GM12878 (cell line): ENCODE results near the gene FOXP1. TPM values are rescaled to one million over a fixed set of nuclear protein-coding genes. Genes with fewer than 3 reads are reported as not detected.

Experiments
- ATAC-seq: fragments of 200-7000 bp; cut with Tn5 transposase; 3 replicates; pipeline ENCODE4 v1.9.1; 2020; ENCODE audit warnings: mild to moderate bottlenecking, moderate library complexity
- BruUV-seq: library from RNA; stranded (reverse); fragments of 400-500 nt; replicated peaks from 2 replicates; lab custom pipeline; 2021; lab: Mats Ljungman, UMichigan
- CTCF ChIA-PET: fragments of 300-600 bp; sonication (Branson Sonifier 250); formaldehyde crosslinking; extraction: SDS; loops from one replicate; lab custom pipeline; 2021; ENCODE audit warnings: inconsistent platforms; lab: Yijun Ruan, JAX
- POLR2A ChIA-PET: fragments of 350-600 bp; formaldehyde crosslinking; extraction: SDS; loops from one replicate; lab custom pipeline; 2021; ENCODE audit warnings: inconsistent platforms; lab: Charles Lee
- RAD21 ChIA-PET: fragments of 300-600 bp; sonication (Branson Sonifier 250); formaldehyde crosslinking; loops from one replicate; lab custom pipeline; 2023; ENCODE audit warnings: antibody characterized with exemption; ENCODE audit not compliant: unreplicated experiment; lab: Charles Lee
- SMC1A ChIA-PET: fragments of 300-600 bp; sonication (Branson Sonifier 250); formaldehyde crosslinking; loops from one replicate; lab custom pipeline; 2023; ENCODE audit not compliant: unreplicated experiment, uncharacterized antibody; lab: Charles Lee
- DNase-seq: peaks from one replicate; pipeline ENCODE4 v3.0.0-alpha.2; 2011; ENCODE audit warnings: low read depth, low spot score
- FAIRE-seq: peaks from 3 replicates; lab custom pipeline; 2011; peaks lifted over from hg19 to GRCh38; lab: Jason Lieb, UNC
- H2AFZ ChIP-seq: 2 replicates; pipeline ENCODE4 v1.6.0; 2011; ENCODE audit warnings: low read depth, low read length, control low read depth; ENCODE audit not compliant: control insufficient read depth
- H3K27ac ChIP-seq: 2 replicates; pipeline ENCODE4 v1.5.1; 2011; ENCODE audit warnings: control low read depth; ENCODE audit not compliant: control insufficient read depth, insufficient read depth
- H3K27me3 ChIP-seq, 2 experiments: replicated peaks in 1 of 2; 2 replicates each; pipeline versions ENCODE4 v1.6.0 to v1.6.1; 2011; ENCODE audit warnings: low read length in 1 of 2; ENCODE audit not compliant: control insufficient read depth in 2 of 2, insufficient read depth in 2 of 2
- H3K36me3 ChIP-seq, 2 experiments: 2 replicates each; pipeline ENCODE4 v1.5.1; 2011; ENCODE audit warnings: low read length in 1 of 2; ENCODE audit not compliant: control insufficient read depth in 2 of 2, insufficient read depth in 2 of 2
- H3K4me1 ChIP-seq: 2 replicates; pipeline ENCODE4 v1.6.1; 2011; ENCODE audit warnings: mild to moderate bottlenecking, low read length, moderate library complexity, mixed read lengths; ENCODE audit not compliant: control insufficient read depth, insufficient read depth
- H3K4me2 ChIP-seq: 2 replicates; pipeline ENCODE4 v1.6.0; 2011; ENCODE audit warnings: control low read depth; ENCODE audit not compliant: control insufficient read depth, insufficient read depth
- H3K4me3 ChIP-seq: fragments of 200-600 bp; sonication (generic); 2 replicates; pipeline ENCODE4 v1.5.1; 2016
- H3K79me2 ChIP-seq: 2 replicates; pipeline ENCODE4 v1.6.0; 2011; ENCODE audit warnings: low read length; ENCODE audit not compliant: control insufficient read depth, insufficient read depth
- H3K9ac ChIP-seq: 2 replicates; pipeline ENCODE4 v1.8.0; 2011; ENCODE audit warnings: low read length, control low read depth, mixed read lengths; ENCODE audit not compliant: control insufficient read depth, insufficient read depth
- H3K9me3 ChIP-seq: replicated peaks from 3 replicates; pipeline ENCODE4 v1.5.1; 2011; ENCODE audit warnings: mild to moderate bottlenecking, low read length; ENCODE audit not compliant: control insufficient read depth, insufficient read depth
- H4K20me1 ChIP-seq: 2 replicates; pipeline ENCODE4 v1.6.0; 2011; ENCODE audit not compliant: control insufficient read depth, insufficient read depth
- BCL11A ChIP-seq: IDR thresholded peaks from 2 replicates; pipeline ENCODE4 v1.6.1; 2011; ENCODE audit warnings: low read depth, low read length
- CBFB ChIP-seq: IDR thresholded peaks from 2 replicates; pipeline ENCODE4 v1.6.1; 2016; ENCODE audit warnings: antibody characterized with exemption, low read depth
- CHD2 ChIP-seq: IDR thresholded peaks from 2 replicates; pipeline ENCODE4 v1.6.1; 2011; ENCODE audit warnings: low read depth, low read length, improper control_type of control experiment, borderline replicate concordance
- CHD4 ChIP-seq: fragments of 200-600 bp; sonication (generic); IDR thresholded peaks from 2 replicates; pipeline ENCODE4 v1.6.1; 2016; ENCODE audit warnings: mild to moderate bottlenecking
- EP300 ChIP-seq, 2 experiments: fragments of 150-350 bp in 1 of 2; IDR thresholded peaks; 2 replicates each; pipeline ENCODE4 v1.6.1; 2011 to 2012; ENCODE audit warnings: low read depth in 2 of 2, low read length in 2 of 2, borderline replicate concordance in 1 of 2, improper control_type of control experiment in 1 of 2, inconsistent platforms in 1 of 2; ENCODE audit not compliant: control insufficient read depth in 1 of 2
- HCFC1 ChIP-seq: fragments of 150-350 bp; IDR thresholded peaks from 2 replicates; pipeline ENCODE4 v1.6.1; 2014; ENCODE audit warnings: low read length
- IKZF2 ChIP-seq, 2 experiments: fragments of 450-650 bp; IDR thresholded peaks; 2 replicates each; pipeline ENCODE4 v1.6.1; 2017; ENCODE audit warnings: mild to moderate bottlenecking in 2 of 2, moderate library complexity in 2 of 2
- KDM1A ChIP-seq: fragments of 200-600 bp; sonication (generic); IDR thresholded peaks from 2 replicates; pipeline ENCODE4 v1.6.1; 2016; ENCODE audit warnings: borderline replicate concordance
- MYB ChIP-seq: fragments of 150-350 bp; IDR thresholded peaks from 2 replicates; pipeline ENCODE4 v1.6.1; 2014; ENCODE audit warnings: mild to moderate bottlenecking, low read depth, low read length, borderline replicate concordance
- NFIC ChIP-seq: IDR thresholded peaks from 2 replicates; pipeline ENCODE4 v1.6.1; 2012; ENCODE audit warnings: low read depth, mild to moderate bottlenecking, inconsistent platforms, low read length, moderate library complexity
- NR2C2 ChIP-seq: IDR thresholded peaks from 2 replicates; pipeline ENCODE4 v1.6.1; 2011; ENCODE audit warnings: borderline replicate concordance, low read depth; ENCODE audit not compliant: control insufficient read depth, insufficient read length
- NR2F1 ChIP-seq: fragments of 450-650 bp; conservative IDR thresholded peaks from 2 replicates; pipeline ENCODE4 v1.6.1; 2017; ENCODE audit warnings: mild to moderate bottlenecking
- RAD51 ChIP-seq: fragments of 450-650 bp; IDR thresholded peaks from 2 replicates; pipeline ENCODE4 v1.6.1; 2016; ENCODE audit warnings: moderate library complexity, mild to moderate bottlenecking, inconsistent platforms
- SP1 ChIP-seq: IDR thresholded peaks from one replicate; pipeline ENCODE4 v1.6.1; 2011; ENCODE audit warnings: low read depth, low read length
- SPI1 ChIP-seq: IDR thresholded peaks from 2 replicates; pipeline ENCODE4 v1.6.1; 2011; ENCODE audit warnings: low read depth, mild to moderate bottlenecking, low read length, moderate library complexity, borderline replicate concordance; ENCODE audit not compliant: insufficient read depth
- TCF3 ChIP-seq: IDR thresholded peaks from 2 replicates; pipeline ENCODE4 v1.6.1; 2012; ENCODE audit warnings: low read depth, mild to moderate bottlenecking, low read length, borderline replicate concordance; ENCODE audit not compliant: insufficient read depth
- ZZZ3 ChIP-seq: IDR thresholded peaks from 2 replicates; pipeline ENCODE4 v1.6.1; 2011; ENCODE audit warnings: low read depth; ENCODE audit not compliant: control insufficient read depth, insufficient read length
- WGBS: methylation state at CpG from one replicate; pipeline ENCODE4 v1.1.6; 2016; ENCODE audit warnings: low lambda C conversion rate; ENCODE audit not compliant: insufficient replicate concordance, insufficient coverage; ENCODE audit errors: missing lambda C conversion rate; 5-methylcytosine and 5-hydroxymethylcytosine counted together
- in situ Hi-C: fragments of 300-500 bp; cut with MboI; formaldehyde crosslinking; loops from 9 replicates; pipeline ENCODE4 v1.14.3; 2018; ENCODE audit warnings: mixed read lengths
- intact Hi-C: fragments of 100-400 bp; cut with micrococcal nuclease; formaldehyde crosslinking; loops from one replicate; pipeline ENCODE4 v1.14.2; 2022; ENCODE audit not compliant: unreplicated experiment
- polyA plus RNA-seq, 11 experiments: library from polyadenylated mRNA; depleted of rRNA in 4 of 11; unstranded in 6 of 11; stranded (reverse) in 5 of 11; fragments of >200 nt; fragmentation: Nextera tagmentation in 4 of 11; fragmentation: Illumina TruSeq in 1 of 11; extraction: Ambion mirVana in 4 of 11; extraction: Trizol in 1 of 11; gene quantifications; 1 replicate in 1 of 11; 2 replicates in 10 of 11; pipeline versions ENCODE4 v1.2.1 to v1.2.3, GENCODE V29; 2011 to 2016; ENCODE audit warnings: inconsistent platforms in 2 of 11, missing spikeins in 2 of 11, low read depth in 1 of 11
- total RNA-seq, 4 experiments: library from RNA; depleted of rRNA in 3 of 4; stranded (reverse); fragments of >200 nt in 3 of 4; fragmentation: Illumina TruSeq in 1 of 4; extraction: Trizol in 1 of 4; gene quantifications; 2 replicates each; pipeline versions ENCODE4 v1.2.1 to v1.2.3, GENCODE V29; 2013 to 2021
- TF ChIP-seq, protein P1 (sequence below): fragments of 450-650 bp; IDR thresholded peaks from 2 replicates; pipeline ENCODE4 v1.6.1; 2017; ENCODE audit warnings: antibody characterized with exemption, mild to moderate bottlenecking, moderate library complexity
- TF ChIP-seq, protein P2 (sequence below): fragments of 450-650 bp; IDR thresholded peaks from 2 replicates; pipeline ENCODE4 v1.6.1; 2017; ENCODE audit warnings: mild to moderate bottlenecking, moderate library complexity

FOXP1 gene
- total and polyA plus RNA-seq, 10 of the 15 experiments (the other 5 are each of a cell fraction or from before 2014, with no cell fraction given) = 0.05 to 1.6 (median 0.20) TPM; not detected in 1

DNA sequence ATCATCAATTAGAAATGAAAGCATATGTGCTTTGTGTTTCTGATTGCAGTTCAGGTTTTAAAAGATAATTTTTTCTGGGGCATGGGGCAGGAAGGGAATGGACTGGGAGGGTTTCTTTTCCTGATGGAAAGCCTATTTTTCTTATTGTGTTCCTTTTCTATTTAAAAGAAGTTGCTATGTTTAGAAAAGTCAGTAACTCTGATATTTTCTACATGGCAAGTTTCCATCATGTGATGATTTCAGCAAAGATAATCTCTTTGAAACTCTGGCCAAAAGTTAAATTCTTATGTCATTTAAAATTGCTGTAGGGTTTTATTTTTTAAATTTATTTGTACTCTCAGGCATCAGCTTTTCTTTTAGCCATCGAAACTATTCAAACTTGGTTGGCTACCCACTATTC lies 601.2 kb downstream of the FOXP1 start:
- no TSS peak for BruUV-seq
- TF ChIP-seq CHD4 = no peak
- TF ChIP-seq SP1 = no peak
- no peak for TF ChIP-seq NR2F1
- TF ChIP-seq HCFC1 = no peak
- TF ChIP-seq IKZF2 (IDR thresholded peaks at IDR 0.05) = no peak
- TF ChIP-seq, protein P1, sequence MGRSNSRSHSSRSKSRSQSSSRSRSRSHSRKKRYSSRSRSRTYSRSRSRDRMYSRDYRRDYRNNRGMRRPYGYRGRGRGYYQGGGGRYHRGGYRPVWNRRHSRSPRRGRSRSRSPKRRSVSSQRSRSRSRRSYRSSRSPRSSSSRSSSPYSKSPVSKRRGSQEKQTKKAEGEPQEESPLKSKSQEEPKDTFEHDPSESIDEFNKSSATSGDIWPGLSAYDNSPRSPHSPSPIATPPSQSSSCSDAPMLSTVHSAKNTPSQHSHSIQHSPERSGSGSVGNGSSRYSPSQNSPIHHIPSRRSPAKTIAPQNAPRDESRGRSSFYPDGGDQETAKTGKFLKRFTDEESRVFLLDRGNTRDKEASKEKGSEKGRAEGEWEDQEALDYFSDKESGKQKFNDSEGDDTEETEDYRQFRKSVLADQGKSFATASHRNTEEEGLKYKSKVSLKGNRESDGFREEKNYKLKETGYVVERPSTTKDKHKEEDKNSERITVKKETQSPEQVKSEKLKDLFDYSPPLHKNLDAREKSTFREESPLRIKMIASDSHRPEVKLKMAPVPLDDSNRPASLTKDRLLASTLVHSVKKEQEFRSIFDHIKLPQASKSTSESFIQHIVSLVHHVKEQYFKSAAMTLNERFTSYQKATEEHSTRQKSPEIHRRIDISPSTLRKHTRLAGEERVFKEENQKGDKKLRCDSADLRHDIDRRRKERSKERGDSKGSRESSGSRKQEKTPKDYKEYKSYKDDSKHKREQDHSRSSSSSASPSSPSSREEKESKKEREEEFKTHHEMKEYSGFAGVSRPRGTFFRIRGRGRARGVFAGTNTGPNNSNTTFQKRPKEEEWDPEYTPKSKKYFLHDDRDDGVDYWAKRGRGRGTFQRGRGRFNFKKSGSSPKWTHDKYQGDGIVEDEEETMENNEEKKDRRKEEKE = no peak
- TF ChIP-seq TCF3 = no peak
- no peak for TF ChIP-seq CHD2
- TF ChIP-seq NR2C2 = no peak
- TF ChIP-seq SPI1 = no peak
- TF ChIP-seq, protein P2, sequence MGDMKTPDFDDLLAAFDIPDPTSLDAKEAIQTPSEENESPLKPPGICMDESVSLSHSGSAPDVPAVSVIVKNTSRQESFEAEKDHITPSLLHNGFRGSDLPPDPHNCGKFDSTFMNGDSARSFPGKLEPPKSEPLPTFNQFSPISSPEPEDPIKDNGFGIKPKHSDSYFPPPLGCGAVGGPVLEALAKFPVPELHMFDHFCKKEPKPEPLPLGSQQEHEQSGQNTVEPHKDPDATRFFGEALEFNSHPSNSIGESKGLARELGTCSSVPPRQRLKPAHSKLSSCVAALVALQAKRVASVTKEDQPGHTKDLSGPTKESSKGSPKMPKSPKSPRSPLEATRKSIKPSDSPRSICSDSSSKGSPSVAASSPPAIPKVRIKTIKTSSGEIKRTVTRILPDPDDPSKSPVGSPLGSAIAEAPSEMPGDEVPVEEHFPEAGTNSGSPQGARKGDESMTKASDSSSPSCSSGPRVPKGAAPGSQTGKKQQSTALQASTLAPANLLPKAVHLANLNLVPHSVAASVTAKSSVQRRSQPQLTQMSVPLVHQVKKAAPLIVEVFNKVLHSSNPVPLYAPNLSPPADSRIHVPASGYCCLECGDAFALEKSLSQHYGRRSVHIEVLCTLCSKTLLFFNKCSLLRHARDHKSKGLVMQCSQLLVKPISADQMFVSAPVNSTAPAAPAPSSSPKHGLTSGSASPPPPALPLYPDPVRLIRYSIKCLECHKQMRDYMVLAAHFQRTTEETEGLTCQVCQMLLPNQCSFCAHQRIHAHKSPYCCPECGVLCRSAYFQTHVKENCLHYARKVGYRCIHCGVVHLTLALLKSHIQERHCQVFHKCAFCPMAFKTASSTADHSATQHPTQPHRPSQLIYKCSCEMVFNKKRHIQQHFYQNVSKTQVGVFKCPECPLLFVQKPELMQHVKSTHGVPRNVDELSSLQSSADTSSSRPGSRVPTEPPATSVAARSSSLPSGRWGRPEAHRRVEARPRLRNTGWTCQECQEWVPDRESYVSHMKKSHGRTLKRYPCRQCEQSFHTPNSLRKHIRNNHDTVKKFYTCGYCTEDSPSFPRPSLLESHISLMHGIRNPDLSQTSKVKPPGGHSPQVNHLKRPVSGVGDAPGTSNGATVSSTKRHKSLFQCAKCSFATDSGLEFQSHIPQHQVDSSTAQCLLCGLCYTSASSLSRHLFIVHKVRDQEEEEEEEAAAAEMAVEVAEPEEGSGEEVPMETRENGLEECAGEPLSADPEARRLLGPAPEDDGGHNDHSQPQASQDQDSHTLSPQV = no peak
- no peak for TF ChIP-seq NFIC
- no peak for TF ChIP-seq CBFB
- TF ChIP-seq ZZZ3 = no peak
- no peak for TF ChIP-seq EP300 (IDR thresholded peaks at IDR 0.05; ENCODE audit: borderline replicate concordance in 1 of 2, control insufficient read depth in 1 of 2, low read depth in 2 of 2, low read length in 2 of 2)
- no peak for TF ChIP-seq MYB
- no peak for TF ChIP-seq RAD51
- no peak for TF ChIP-seq KDM1A
- TF ChIP-seq BCL11A = no peak
- no peak for FAIRE-seq
- Histone ChIP-seq H4K20me1 (no peaks in the 10 kb centered on the region), H3K4me1 (0 out of 2 replicates have a peak, but pooled peaks cover 4% of the 10 kb centered on the region), H3K36me3 (no peaks in the 10 kb centered on the region), H3K4me3 (no peak overlapping the region), H3K79me2 (no peaks in the 10 kb centered on the region), H3K27me3 (no peaks in the 10 kb centered on the region), H3K4me2 (peak overlapping the region; percentile 7; the same call in 1 of the 2 replicates), H2AFZ (no peak overlapping the region), H3K27ac (no peak overlapping the region), H3K9ac (no peak overlapping the region), H3K9me3 (no peaks in the 10 kb centered on the region)
- ChIA-PET RAD21 (no interaction called here), POLR2A (no interaction called here), CTCF (no interaction called here), SMC1A (no interaction called here)
- intact Hi-C loops (no loop called here), in situ Hi-C loops (no loop called here)
- 7% methylated on average over 1 of the region's 1 CpG for whole genome bisulfite sequencing
- DNase-seq = no peak
- ATAC-seq = no peak
